Testis (tissue), 3 donors: ENCODE data around the gene EEF1G. TPM values are rescaled to one million over a fixed set of nuclear protein-coding genes. Genes with fewer than 3 reads are reported as not detected.

ENCODE experiments used
- DNase-seq: peaks from one replicate; pipeline ENCODE4 v3.0.0-alpha.2; 2019
- H3K27ac ChIP-seq, 2 donors: fragments of 200-600 bp; sonication (generic); one replicate each; pipeline ENCODE4 v1.5.1; 2019
- H3K27me3 ChIP-seq: fragments of 200-600 bp; sonication (generic); one replicate; pipeline ENCODE4 v1.5.1; 2019
- H3K36me3 ChIP-seq: fragments of 200-600 bp; sonication (generic); one replicate; pipeline ENCODE4 v1.5.1; 2017; ENCODE audit warnings: low read depth; ENCODE audit errors: missing control alignments
- H3K4me1 ChIP-seq: fragments of 200-600 bp; sonication (generic); one replicate; pipeline ENCODE4 v1.5.1; 2019
- H3K4me3 ChIP-seq, 2 donors: fragments of 200-600 bp; sonication (generic); one replicate each; pipeline ENCODE4 v1.5.1; 2017 to 2019
- H3K9me3 ChIP-seq: fragments of 200-600 bp; sonication (generic); one replicate; pipeline ENCODE4 v1.5.1; 2017
- POLR2A ChIP-seq: fragments of 450-650 bp; IDR thresholded peaks from one replicate; pipeline ENCODE4 v1.6.1; 2017; ENCODE audit warnings: antibody characterized with exemption, mild to moderate bottlenecking, moderate library complexity
- whole genome bisulfite sequencing, 2 donors: methylation state at CpG; one replicate each; pipeline ENCODE4 v1.1.5; 2018; 5-methylcytosine and 5-hydroxymethylcytosine counted together
- intact Hi-C: fragments of 100-400 bp; cut with DNase I; formaldehyde crosslinking; loops from one replicate; pipeline ENCODE4 v1.15.1; 2023; ENCODE audit warnings: low total_unique reads
- polyA plus RNA-seq: library from polyadenylated mRNA; stranded (reverse); fragments of 350-450 nt; fragmentation: Illumina TruSeq; extraction: RNeasy Lipid Tissue Mini Kit (QIAGEN cat#74804); gene quantifications from one replicate; pipeline ENCODE4 v1.2.3, GENCODE V29; 2014; ENCODE audit warnings: low read depth, low replicate concordance; ENCODE audit not compliant: insufficient read depth
- total RNA-seq, 2 donors: library from RNA; depleted of rRNA; stranded (reverse); fragments of >200 nt; gene quantifications; one replicate each; pipeline ENCODE4 v1.2.3, GENCODE V29; 2016
- TF ChIP-seq, protein P1 (sequence below), 3 experiments: fragments of 450-650 bp in 2 of 3; fragments of 200-600 bp in 1 of 3; sonication (generic) in 1 of 3; IDR thresholded peaks; one replicate each; pipeline ENCODE4 v1.5.1; 2016 to 2019; ENCODE audit warnings: antibody characterized with exemption in 3 of 3, mild to moderate bottlenecking in 2 of 3, moderate library complexity in 1 of 3

Gene EEF1G
- total and polyA plus RNA-seq, 3 donors from 2014 or later: 607 to 1,165 (median 868) TPM

- peaks cover 53% of the 10 kb centered on the region for H3K4me1 ChIP-seq
- H3K27ac ChIP-seq: peak overlapping the region; percentile 74 to 95
- H3K4me3 ChIP-seq: peak overlapping the region in 1 of 2 donors; percentile 86
- no peaks in the 10 kb centered on the region for H3K9me3 ChIP-seq
- no peaks in the 10 kb centered on the region for H3K36me3 ChIP-seq
- H3K27me3 ChIP-seq: no peaks in the 10 kb centered on the region
- no peak for TF ChIP-seq POLR2A
- TF ChIP-seq, protein P1, sequence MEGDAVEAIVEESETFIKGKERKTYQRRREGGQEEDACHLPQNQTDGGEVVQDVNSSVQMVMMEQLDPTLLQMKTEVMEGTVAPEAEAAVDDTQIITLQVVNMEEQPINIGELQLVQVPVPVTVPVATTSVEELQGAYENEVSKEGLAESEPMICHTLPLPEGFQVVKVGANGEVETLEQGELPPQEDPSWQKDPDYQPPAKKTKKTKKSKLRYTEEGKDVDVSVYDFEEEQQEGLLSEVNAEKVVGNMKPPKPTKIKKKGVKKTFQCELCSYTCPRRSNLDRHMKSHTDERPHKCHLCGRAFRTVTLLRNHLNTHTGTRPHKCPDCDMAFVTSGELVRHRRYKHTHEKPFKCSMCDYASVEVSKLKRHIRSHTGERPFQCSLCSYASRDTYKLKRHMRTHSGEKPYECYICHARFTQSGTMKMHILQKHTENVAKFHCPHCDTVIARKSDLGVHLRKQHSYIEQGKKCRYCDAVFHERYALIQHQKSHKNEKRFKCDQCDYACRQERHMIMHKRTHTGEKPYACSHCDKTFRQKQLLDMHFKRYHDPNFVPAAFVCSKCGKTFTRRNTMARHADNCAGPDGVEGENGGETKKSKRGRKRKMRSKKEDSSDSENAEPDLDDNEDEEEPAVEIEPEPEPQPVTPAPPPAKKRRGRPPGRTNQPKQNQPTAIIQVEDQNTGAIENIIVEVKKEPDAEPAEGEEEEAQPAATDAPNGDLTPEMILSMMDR (IDR thresholded peaks at IDR 0.05): no peak
- DNase-seq: no peak
- 35 to 44% methylated on average over 6 of the region's 6 CpGs for WGBS, 2 donors
- intact Hi-C loops: loop anchor here (5.0 to 10.0 kb wide), 2 partner anchors 110 to 147 kb away; no protein-coding TSS in a partner anchor
Measured at GRCh38 chr11:62542111-62542745, 31.5 kb downstream of the EEF1G start.

GRCh38 chr11:62540804-62541701 lies 32.6 kb downstream of the EEF1G start:
- peaks cover 56% of the 10 kb centered on the region for H3K4me1 ChIP-seq
- no peak overlapping the region for H3K4me3 ChIP-seq

DNA sequence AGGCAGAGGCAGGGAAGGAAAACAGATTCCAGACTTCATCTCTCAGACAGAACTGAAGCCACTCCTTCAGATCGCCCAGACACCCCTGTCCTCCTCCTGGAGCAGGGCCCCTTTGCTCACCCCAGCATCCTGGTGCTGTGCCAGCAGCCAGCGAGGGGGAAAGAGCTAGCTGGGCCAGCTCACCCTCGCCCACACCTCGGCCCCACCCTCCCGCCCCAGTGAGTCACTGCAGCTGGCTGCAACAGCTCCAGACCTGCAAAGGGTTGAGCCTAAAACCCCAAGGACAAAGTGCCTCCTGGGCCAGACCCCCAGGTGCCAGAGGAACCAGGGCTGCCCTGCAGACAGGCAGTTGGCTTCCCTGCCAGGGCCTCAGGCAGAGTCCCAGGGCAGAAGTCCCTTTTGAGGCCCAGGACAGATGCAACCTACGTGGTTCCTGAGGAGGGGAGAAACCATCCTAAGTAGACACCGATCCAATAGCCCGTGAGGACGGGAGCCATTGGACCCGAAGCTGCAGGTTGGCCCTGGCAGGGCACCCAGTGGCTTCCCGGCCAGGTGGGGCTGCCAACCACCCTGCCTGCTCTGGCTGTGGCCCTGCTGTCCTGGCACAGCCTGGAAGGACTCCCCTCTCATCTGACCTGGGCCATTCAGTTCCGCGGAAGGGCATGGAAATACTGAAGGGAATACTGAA lies 34.3 kb downstream of the EEF1G start:
- 31 to 33% methylated on average over 4 to 13 of the region's 13 CpGs for WGBS, 2 donors
- Histone ChIP-seq H3K4me3 (no peak overlapping the region), H3K27ac (peak overlapping the region; percentile 23 to 24), H3K27me3 (no peaks in the 10 kb centered on the region), H3K9me3 (no peaks in the 10 kb centered on the region), H3K4me1 (peaks cover 56% of the 10 kb centered on the region), H3K36me3 (no peaks in the 10 kb centered on the region)
- DNase-seq: no peak
- TF ChIP-seq, protein P1 (IDR thresholded peaks at IDR 0.05): no peak
- TF ChIP-seq POLR2A: no peak
- intact Hi-C loops: no loop called here

More at GRCh38 chr11:62540804-62541701, 32.6 kb downstream of the EEF1G start:
- peak overlapping the region in 1 of 2 donors; percentile 23 for H3K27ac ChIP-seq
- H3K27me3 ChIP-seq: no peaks in the 10 kb centered on the region
- WGBS, 2 donors: 33 to 49% methylated on average over 7 to 16 of the region's 16 CpGs
- H3K9me3 ChIP-seq: no peaks in the 10 kb centered on the region
- no peaks in the 10 kb centered on the region for H3K36me3 ChIP-seq
- TF ChIP-seq POLR2A: no peak
- TF ChIP-seq, protein P1 (IDR thresholded peaks at IDR 0.05): no peak
- intact Hi-C loops: loop anchor here (5.0 to 10.0 kb wide), 2 partner anchors 109 to 146 kb away; no protein-coding TSS in a partner anchor
- DNase-seq: no peak

GRCh38 chr11:62538470-62539237 lies 35.0 kb downstream of the EEF1G start:
- no peaks in the 10 kb centered on the region for H3K27me3 ChIP-seq
- no peaks in the 10 kb centered on the region for H3K9me3 ChIP-seq
- DNase-seq: no peak
- no peak overlapping the region for H3K4me3 ChIP-seq
- no peaks in the 10 kb centered on the region for H3K36me3 ChIP-seq
- no peak for TF ChIP-seq POLR2A
- TF ChIP-seq, protein P1 (IDR thresholded peaks at IDR 0.05): no peak
- intact Hi-C loops: no loop called here
- 65 to 72% methylated on average over 15 to 19 of the region's 19 CpGs for WGBS, 2 donors
- peaks cover 56% of the 10 kb centered on the region for H3K4me1 ChIP-seq
- peak overlapping the region in 1 of 2 donors; percentile 23 for H3K27ac ChIP-seq
